ENCODE data around the gene TUT4.

- TF ChIP-seq POLR2AphosphoS5 (IDR thresholded peaks at IDR 0.05) (no peak), RAD21 (conservative IDR thresholded peaks at IDR 0.05) (no peak)
These were observed 6.0 kb upstream of the TUT4 start for GRCh38 chr1:52558941-52559340.
